Stimulated activated CD4-positive, alpha-beta T cell treated with anti-CD3 and anti-CD28 coated beads, Interleukin-1b, Interleukin-23, amount 100 ng/mL, for 24 hours (primary cell): Measurements from ENCODE around the gene FIS1.
A peak's percentile ranks its signal among the peaks of the same experiment; 100 is the strongest.
"Not testable (repeated sequence)": the region's sequence is repeated elsewhere in the genome, so short reads cannot be mapped to it uniquely, and the experiment has no call there.

Experiments used
- DNase-seq, 4 experiments: peaks; one replicate each; pipeline ENCODE4 v3.0.0-alpha.2; 2020; ENCODE audit warnings: low read depth in 4 of 4, low spot score in 1 of 4

FIS1 gene

DNA sequence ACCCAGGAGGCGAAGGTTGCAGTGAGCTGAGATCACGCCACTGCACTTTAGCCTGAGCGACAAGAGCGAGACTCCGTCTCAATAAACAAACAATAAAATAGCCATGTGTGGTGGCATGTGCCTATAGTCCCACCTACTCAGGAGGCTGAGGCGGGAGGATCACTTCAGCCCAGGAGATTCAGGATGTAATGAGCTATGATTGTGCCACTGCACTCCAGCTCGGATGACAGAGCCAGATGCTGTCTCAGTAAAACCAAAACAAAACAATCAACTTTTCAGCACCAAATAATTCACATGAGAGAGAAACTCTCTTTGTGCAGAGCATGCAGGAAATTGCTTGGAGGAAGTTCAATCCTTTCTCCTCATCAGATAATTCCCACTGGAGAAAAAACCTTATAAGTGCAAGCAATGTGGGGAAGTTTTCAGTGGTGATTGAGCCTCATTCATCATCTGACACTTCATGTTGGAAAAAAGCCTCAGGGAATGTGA lies 13.4 kb upstream of the FIS1 start:
- DNase-seq, result no peak

DNA sequence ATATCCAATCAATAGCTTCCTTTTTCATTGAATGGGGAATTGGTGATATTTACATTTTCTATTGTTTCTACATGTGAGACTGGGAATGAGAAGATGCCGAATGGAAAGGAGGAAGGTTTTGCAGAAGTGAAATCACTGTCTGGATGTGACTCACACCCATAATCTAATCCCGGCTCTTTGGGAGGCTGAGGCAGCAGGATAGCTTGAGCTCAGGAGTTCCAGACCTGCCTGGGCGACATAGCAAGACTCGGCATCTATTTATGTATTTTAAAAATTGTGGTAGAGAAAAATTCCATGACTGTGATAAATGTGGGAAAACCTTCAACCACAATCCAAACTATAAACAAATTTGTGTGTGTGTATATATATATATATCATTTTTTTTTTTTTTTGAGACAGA lies 10.9 kb upstream of the FIS1 start:
- DNase-seq, result no peak

DNA sequence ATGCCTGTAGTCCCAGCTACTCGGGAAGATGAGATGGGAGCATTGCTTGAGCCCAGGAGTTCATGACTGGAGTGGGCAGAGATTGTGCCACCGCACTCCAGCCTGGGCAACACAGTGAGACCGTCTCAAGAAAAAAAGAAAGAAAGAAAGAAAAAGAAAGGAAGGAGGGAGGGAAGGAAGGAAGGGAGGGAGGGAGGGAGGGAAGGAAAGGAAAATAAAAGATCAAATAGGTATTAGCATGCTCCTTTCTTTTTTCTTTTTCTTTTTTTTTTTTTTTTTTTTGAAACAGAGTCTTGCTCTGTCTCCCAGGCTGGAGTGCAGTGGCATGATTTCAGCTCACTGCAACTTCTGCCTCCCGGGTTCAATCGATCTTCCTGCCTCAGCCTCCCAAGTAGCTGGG lies 8.3 kb upstream of the FIS1 start:
- not testable (repeated sequence) for DNase-seq

DNA sequence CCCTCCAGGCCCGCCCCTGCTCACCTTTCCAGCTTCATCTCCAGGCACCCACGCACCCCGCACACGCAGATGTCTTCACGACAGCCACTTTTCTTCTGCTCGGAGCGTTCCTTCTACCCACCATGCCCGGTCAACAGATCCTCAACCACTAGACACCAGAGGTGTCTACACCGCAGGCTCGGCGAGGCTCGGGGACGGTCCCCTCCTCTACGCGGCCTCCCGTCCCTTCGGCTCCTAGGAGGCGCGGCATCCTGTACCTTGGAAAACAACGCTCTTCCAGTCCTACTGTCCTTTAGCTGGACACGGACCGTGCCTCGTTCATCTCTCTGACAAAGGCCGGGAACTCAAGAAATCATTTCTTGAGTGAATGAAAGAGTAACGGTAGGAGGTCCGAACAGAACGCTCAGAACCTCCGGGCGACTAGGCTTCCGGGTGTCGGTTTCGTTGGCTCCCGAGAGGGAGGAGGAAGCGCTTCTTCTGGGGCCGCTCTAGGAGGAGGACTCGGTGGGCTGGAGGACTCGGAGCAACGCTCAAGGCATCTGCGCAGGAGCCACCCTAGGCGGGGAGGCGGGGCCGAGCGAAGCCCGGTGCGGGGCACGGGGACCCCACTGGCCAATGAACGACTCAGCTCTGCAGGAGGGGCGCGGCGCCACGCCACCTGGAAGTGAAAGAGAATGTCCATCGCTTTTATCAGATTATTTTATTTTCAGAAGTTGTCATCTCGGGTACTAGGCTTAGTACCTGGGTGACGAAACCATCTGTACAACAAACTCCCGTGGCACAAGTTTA lies 7.2 kb upstream of the FIS1 start:
- DNase-seq, result peak; percentile 94 to 99 (median 98)

DNA sequence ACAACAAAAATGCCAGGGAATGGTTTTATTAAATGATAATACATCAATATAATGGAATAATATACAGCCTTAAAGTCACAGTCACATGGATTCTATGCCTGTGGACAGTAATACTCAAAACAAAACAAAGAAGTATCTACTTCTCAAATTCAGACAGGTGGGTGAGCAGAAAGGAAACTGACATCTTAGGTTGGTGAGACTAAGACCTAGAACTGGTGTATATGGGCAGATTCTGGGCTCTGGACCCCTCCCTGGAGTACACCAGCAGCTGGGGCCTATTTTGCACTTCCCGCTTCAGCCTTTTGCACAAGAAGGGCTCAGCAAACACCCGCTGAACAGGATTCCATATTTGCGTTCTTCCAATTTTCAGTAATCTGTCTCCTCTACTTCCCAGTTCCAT lies 5.4 kb upstream of the FIS1 start:
- no peak for DNase-seq

DNA sequence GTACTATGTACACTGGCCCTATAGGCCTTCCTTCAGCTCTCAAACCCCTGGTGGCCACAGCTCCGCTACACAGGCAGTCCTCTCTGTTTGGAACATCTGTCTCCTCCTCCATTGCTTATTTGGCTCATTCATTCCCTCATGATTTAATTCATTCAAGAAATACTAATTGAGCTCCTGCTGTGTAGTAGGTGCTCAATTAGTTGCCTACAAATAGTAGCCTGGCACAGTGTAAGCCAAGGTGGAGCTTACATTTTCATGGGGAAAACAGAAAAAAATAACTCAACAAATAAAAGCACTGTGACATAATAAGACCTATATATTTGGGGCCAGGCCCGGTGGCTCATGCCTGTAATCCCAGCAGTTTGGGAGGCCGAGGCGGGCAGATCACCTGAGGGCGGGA lies 3.4 kb upstream of the FIS1 start:
- no peak for DNase-seq

DNA sequence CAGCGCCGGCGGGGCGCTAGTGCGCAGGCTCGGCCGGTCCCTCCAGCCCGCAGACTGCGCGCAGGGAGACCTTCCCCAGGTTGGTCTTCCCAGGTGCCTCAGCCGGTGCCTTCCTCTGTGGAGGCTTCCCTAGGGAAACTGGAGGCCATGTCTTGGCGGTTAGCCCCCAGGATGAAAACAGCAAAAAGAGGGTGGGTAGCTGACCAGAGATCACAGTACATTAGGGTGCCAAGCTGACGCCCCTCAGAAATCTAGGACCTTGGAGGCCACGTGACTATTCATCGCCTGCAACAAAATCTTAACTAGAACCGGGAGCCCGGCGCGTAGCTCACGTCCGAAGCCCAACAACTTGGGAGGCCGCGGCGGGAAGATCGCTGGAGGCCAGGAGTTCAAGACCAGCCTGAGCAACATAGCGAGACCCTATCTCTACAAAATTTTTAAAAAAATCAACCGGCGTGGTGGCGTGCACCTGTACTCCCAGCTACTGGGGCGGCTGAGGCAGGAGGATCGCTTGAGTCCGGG lies 327 bp upstream of the FIS1 start:
- no peak for DNase-seq

DNA sequence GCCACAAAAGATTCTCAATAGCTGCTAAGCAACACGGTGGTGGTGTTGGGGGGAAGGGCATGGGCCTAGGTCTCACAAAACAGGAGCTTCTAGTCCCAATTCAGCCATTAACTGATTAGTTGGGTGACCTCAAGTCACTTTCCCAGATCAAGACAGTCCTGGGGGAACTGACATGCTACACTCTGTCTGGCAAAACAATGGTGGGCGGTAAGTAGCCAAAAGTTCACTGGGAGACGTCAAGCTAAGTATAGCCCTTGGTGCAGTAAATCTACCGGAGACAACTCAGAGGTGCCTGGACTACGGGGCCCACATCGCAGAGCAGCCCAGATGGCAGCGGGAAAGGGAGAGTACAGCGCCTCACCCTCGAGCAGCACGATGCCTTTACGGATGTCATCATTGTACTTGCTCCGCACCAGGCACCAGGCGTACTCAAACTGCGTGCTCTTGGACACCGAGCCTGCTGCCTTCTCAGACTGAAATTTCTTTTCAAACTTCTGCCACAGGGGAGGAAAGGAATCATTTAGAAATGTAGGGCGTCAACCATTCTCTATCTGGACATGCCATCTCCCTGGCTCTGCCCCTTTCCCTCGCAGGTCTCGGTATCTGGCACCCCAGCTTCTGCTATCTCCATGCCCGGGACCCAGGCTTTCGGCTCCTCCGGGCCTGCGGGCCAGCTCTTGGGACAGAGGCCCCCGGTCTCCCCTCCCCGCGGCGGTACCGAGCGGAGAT lies 1.1 kb downstream of the FIS1 start:
- DNase-seq, result no peak

DNA sequence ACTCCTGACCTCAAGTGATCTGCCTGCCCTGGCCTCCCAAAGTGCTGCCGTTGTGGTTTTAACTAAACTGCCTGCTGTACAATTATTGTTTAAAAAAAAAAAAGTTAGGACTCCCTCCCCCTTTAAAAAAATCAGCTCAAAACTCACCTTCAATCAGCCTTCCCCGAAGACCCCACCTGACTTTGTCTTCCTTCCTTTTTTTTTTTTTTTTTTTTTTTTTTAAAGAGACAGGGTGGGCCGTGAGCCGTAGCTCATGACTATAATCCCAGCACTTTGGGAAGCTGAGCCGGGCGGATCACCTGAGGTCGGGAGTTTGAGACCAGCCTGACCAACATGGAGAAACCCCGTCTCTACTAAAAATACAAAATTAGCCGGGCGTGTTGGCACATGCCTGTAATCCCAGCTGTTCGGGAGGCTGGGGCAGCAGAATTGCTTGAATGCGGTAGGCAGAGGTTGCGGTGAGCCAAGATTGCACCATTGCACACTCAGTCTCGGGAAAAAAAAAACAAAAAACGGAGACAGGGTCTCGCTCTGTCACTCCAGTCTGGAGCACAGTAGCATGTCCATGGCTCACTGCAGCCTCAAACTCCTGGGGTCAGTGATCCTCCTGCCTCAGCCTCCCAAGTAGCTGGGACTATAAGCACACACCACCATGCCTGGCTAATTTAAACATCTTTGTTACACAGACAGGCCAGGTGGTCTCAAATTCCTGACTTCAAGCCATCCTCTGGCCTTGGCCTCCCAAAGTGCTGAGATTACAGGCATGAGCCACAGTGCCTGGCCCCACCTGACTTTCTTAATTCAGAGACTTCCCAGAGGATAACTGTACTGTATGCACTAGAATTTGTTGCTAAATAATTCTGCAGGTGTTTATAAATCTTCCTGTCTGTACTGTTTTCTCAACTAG lies 3.2 kb downstream of the FIS1 start:
- DNase-seq, result no peak

DNA sequence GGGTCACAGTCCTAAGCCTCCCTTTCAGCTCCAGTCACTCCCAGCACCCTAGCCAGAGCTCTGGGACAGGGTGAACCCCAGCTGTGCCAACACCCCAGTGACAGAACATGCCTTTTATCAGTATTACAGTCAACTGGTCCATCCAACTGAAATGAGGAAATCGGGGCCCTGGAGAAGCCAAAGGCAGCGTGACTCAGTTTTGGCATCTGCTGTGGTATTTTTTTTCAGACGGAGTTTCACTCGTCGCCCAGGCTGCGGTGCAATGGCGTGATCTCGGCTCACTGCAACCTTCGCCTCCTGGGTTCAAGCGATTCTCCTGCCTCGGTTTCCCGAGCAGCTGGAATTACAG lies 3.9 kb downstream of the FIS1 start:
- no peak for DNase-seq

DNA sequence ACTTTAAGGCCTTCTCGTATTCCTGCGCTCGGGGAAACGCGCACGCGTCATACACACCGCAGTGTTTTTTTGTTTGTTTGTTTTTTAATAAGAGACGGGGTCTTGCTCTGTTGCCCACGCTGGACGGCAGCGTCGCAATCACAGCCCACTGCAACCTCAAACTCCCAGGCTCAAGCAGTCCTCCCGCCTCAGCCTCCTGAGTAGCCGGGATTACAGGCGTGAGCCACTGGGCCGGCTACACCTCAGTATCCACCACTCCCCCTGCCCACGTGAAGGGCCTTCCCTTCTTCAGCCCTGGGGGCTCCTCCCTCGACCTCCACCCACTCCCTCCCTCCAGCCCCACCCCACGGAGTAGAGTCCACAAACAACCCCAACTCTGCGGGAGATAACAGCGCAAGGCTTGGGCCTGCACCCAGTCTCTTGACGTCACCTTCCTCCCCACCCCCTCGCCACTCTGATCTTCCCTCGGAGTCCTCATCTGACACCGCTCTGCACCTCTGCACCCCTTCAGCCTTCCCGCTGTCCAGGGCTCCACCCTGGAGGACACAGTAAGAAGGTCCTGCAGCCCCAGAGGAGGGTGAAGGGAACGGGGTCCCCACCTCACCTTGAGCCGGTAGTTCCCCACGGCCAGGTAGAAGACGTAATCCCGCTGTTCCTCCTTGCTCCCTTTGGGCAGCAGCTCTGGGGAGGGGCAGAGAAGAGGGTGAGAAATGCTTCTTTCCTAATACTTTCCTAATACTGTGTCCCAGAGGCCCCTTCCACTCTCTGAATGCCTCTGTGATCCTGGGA lies 4.5 kb downstream of the FIS1 start:
- no peak for DNase-seq

DNA sequence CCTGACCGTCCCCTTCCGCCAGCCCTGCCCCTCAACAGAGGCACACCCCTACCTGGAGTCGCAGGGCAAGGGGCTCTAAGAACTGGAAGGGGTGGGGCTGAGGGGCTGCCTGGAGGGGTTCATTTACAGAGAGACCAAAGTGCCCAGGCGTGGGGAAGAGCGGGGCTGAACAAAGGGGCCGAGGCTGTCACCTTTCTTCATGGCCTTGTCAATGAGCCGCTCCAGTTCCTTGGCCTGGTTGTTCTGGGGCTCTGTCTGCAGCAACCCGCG lies 5.0 kb downstream of the FIS1 start:
- no peak for DNase-seq

DNA sequence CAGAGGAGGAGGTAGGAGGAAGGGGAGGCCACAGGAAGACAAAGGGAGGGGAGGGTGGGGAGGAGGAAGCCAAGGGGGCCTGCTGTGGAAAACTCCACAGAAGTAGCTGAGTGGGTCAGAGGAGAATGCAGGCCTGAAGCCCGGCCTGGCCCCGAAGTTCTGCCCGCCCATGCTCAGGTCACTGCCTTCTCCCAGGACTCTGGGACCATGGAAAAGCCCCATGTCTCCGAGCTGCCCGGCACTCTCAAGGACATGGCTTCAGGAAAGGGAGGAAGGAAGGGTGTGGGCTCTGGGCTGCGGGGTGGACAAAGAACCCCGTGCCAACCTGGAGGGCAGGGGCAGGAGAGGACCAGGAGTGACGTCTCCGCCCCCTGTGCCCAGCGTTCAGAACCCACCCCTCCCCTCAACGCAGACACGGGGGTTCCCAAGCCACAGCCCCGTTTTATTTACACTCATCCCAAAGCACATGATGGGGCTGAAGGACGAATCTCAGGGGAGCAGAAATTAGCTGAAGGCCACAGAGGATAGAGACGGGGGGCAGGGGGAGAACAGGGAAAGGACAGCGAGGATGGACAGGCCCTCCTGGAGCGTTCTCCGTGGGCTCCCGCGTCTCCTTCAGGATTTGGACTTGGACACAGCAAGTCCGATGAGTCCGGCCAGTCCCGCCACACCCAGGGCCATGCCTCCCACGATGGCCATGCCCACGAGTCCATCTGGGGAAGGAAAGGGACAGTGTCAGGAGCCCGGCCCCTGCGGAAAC lies 5.5 kb downstream of the FIS1 start:
- DNase-seq, result no peak

DNA sequence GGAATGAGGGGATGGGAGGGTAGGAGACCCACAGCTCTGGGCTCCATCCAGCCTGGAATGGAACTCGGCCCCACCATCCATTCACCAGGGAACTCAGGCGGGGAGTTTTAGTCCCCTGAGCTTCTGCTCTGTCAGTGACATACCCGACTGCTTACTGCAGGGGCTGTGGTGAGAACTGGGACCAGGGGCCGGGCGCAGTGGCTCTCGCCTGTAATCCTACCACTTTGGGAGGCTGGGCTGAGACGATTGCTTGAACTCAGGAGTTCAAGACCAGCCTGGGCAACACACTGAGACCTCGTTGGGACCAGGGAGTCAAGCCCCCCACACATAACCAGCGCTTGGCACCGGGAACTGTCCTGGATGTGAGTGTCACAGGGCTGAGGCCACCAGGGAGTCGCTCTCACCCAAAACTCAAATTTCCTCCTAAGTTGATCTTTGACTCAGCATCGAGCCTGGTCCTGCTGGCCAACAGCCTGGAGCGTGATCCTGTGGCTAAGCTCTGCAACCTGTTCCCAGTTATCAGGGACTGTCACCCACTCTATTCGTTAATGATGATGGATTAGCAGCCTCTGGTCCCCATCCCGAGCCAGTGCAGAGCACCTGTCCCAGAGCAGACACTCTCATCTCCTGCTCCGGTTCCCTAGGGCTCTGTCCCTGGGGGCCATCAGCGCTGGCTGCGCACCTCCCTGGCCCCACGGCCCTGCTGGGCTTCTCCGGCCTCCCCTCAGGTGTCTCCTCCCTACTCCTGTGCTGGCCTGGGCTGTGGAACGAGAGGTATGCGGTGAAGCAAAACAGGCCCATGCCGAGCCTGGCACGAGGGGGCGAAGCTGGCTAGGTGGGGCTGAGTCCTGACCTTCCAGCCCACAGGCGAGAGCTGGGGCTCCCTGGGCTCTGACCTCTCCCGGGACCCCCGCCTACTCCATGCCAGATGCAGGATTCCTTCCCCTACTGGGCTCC lies 6.4 kb downstream of the FIS1 start:
- DNase-seq, result no peak

DNA sequence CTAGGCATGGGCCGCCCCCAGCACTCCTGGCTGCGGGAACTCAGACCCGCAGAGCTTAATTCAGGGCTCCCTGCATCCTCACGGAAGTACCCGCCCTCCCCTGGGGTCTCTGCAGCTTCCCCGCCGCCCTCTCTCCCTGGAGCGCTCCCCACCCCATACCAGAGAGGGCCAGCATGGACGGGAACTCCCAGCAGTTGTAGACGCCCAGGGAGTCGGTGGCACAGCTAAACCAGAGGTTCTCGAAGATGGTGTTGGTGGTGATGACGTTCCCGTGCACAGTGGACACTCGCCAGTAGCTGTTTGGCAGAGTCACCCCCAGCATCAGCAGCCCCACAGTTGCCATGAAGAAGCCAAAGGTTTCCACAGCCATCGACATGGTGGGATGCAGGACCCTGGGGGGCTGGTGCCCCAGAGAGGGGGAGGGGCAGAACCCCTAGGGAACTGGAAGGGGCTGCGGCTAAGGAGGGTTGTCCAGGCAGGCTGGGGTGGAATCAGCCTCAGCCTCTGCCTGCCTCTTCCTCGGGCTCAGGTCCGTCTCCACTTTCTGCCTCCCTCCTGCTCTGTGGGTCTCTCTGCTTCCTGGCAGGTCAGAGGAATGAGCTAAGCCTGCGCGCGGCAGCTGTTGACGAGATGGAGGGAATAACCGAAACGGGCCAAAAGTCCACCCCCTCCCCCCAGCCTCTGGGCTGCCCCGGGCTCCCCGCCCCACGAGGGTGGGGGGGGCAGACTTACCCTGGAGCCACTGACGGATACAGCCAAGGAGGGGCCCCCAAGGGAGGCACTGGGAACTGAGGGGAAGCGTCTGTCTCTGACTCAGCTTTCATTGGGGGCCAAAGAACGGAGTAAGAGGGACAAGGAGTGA lies 7.4 kb downstream of the FIS1 start, which contains the start of gene CLDN15:
Gene CLDN15, minus strand, starts transcription at position 597 of the 862 bp plus-strand sequence. Its CDS starts 221 bp downstream, at position 376.
- no peak for DNase-seq

DNA sequence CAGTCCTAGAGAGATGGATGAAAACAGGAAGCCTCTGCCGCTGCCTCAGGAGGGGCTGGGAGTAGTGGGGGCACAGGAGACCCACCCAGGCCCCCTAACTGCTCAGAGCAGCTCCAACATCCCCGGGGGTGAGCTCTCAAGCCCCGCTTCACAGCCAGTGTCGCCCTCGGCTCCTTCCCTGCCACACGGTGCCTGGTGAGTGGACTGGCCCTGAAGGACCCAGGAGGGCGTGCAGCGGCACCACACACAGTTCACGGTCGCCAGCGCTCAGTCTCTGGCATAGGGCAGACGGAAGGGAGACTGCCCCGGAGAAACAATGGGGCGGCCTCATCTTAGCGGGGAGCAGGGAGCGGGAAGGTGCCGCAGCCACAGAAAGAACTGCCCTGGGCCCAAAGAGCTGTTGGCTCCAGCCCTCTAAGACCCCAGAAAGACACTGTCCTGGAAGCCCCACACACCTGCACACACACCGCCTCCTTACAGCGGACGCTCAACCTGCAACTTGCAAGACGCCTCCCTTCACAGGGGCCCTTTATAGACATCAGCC lies 8.5 kb downstream of the FIS1 start:
- DNase-seq, result no peak

DNA sequence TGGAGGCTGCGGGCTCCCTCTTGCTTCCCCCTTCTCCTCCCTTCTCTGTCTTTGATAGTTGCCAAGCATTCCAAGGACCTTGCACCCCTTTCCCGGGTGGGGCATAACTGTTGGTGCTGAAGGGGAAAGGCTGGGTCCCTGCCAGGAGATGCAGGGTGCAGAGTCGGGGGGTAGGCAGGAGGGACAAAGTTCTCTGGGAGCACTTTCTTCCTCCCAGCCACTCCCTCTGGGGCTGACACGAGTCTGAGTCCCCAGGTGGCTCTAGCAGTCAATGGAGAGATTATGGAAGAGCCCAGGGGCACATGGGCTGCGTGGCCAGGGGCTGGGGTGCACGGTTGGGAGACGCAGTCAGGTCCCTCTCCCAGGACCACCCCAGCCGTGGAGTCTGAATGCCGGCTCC lies 9.4 kb downstream of the FIS1 start:
- no peak for DNase-seq

DNA sequence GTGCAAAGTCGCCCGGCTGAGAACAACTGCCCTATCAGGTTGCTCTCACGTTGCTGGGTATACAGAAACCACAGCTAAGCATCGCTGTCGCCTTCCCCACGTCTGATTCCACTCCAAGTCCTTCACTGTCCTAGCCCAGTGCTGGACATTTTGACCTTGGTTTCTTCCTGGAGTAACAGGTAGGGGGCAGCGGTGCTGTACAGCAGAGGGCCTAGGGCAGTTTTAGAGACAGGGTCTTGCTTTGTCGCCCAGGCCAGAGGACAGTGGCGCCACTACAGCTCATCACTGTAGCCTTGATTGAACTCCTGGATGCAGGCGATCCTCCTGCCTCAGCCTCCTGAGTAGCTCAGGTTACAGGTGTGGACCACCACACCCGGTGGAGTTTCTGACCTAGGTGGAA lies 9.8 kb downstream of the FIS1 start:
- no peak for DNase-seq
